ENCODE data around the gene CASP8.
A peak's percentile ranks its signal among the peaks of the same experiment; 100 is the strongest.

The CASP8 gene

DNA sequence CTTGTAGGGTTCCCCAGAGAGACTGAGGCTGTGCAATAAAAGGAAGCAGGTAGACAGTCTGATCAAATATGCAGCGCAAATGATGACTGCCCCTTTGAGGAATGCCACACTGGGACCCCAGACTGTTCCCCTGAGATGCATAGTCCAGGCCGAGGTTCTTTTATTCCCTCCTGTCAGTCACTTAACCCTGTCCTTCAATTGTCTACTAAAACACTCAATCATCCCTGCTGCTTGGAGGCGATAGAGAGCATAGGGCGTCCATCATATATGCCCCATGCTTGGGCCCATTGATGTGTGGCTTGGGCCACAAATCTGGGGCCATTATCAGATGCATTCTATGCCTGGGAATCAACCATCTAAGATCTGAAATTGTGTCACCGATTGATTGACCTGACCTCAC, 15.5 kb upstream of the CASP8 start:
- DNase-seq, result no peak

DNA sequence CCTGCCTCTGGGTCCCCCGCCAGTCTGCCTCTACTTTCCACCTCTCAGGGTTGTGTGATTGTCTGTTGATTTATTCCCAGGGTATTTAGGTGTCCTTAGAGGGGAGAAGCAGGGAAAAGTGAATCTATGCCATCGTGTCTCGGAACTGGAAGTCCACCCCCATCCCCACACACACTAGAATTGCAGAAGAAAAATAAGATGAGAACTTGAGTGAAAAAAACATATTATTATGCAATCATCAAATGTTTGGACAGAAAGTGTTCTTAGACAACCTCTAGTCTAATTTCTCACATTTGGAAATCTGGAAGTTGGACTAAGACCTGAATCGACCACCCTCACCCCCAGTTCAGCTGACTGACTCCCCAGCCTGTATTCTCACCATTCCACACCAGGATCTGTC, 14.1 kb upstream of the CASP8 start:
- no peak for DNase-seq

DNA sequence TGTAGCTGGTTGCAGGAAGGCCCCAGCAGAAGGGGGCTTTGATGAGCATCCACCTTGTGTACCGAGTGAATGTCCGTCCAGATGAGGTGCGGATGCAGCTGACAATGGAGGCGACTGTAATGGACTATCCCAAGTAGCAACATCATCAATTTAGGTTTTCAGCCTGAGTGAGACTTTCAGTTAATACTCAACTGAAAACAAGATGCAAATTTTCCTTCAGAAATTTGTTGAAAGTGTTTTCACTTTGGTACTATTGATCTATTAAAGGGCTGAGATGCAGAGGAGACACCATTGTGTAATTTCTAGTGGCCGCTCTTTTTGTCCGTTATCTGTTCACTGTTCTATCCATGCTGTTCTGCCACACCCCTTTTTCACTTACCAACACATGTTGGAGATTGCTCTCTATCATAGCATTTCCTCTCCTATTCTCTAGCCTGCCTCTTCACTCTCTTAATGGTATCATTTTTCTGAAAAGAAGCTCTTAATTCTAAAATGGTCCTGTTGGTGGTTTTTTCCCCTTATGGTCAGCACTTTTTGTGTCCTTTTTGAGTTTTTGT, 12.0 kb upstream of the CASP8 start:
- DNase-seq, result no peak

DNA sequence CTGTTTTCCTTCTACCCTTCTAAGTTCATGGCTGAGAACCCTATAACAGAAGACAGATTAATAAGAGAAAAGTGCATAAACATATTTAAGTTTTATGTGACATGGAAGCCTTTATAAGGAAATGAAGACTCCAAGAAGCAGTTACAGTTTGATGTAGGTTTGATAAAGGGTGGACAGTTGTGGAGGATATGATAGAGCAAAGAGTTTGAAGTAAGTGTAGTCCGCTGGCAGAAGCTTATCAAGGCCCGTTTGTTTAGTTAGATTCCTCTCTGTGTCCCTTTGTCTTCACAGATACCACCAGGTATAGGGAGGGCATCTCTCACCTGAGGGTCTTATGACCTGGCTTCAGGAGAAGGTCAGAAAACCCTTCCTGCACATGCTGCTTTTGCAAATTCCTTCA, 10.4 kb upstream of the CASP8 start:
- no peak for DNase-seq

DNA sequence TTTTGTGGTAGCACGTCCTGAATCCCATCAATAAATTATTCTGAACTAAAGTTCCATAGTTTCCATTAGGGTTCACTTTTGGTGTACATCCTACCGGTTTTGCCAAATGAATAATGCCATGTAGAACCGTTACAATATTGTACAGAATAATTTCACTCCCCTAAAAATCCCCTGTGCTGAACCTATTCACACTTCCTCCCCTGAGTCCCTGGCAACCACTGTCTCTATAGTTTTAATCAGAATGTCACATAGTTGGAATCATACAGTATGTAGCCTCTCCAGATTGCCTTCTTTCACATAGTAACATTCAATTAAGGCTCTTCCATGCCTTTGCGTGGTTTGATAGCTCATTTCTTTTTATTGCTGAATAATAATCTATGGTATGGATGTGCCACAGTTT, 9.6 kb upstream of the CASP8 start:
- DNase-seq, result no peak

DNA sequence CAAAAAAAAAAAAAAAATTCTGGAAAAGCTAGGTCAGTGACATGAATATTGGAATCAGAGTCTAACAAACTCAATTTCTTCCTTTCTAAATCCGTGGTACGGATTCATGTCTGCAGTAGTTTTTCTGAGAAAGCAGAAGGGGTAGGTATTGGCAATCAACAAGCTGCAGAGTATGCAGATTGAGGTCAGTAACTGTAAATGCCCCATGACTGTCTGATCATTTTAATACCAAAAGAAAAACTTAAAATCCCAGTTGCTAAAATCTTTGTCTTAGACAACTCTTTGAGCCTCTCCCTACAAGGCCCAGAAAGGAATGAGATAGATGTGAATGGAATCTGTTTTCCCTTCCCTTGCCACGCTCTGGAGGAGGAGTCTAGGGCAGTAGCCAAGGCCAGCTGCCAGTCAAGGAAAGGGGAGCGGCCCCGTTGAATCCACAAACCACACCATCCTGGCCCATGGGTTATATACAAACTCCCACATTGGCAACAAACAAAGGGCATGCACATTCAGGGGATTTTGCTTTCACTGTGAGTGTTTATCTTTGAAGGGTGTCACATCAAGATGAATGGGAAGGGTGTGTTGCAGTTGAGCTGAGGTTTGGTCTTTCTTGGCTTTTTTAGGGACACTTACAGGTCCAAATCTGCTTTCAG, 6.1 kb upstream of the CASP8 start:
- no peak for DNase-seq

DNA sequence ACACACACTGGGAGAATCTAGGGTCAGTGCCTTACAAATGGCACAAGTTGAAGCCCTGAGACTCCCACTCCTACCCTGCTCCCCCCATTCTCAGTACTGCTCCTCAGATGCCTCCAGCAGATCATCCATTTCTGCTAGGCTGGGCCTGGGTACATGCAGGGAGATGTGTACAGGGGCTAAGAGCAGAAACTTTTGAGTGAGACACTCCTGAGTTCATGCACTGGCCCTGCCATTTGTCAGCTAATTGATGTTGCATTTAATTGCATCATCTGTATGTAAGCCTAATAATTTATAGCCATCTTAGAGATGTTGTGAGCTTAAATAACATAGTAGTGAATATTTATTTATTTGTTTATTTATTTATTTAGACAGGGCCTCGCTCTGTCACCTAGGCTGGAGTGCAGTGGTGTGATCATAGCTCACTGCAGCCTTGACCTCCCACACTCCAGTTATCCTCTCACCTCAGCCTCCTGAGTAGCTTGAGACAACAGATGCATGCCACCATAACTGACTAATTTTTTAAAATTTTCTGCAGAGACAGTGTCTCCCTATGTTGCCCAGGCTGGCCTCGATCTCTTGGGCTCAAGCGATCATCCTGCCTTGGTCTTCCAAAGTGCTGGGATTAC, 4.8 kb upstream of the CASP8 start:
- DNase-seq, result no peak

DNA sequence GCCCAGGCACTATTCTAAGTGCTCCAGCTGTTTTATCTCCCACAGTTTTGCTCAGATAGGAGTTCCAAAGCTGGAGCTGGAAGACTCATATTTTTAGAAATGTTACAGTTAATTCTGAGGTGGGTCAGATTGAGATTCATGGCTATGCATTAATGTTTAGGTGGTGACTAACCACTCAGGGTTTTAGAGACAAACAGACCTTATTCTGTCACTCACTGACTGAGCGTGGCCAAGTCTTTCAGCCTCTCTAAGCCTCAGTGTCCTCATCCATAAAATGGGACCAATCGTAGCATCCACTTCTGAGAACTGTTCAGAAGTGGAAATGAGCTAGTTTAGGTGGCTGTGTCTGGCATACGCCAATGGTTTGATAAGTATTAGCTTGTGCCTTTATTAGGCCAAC, 4.3 kb upstream of the CASP8 start:
- no peak for DNase-seq

DNA sequence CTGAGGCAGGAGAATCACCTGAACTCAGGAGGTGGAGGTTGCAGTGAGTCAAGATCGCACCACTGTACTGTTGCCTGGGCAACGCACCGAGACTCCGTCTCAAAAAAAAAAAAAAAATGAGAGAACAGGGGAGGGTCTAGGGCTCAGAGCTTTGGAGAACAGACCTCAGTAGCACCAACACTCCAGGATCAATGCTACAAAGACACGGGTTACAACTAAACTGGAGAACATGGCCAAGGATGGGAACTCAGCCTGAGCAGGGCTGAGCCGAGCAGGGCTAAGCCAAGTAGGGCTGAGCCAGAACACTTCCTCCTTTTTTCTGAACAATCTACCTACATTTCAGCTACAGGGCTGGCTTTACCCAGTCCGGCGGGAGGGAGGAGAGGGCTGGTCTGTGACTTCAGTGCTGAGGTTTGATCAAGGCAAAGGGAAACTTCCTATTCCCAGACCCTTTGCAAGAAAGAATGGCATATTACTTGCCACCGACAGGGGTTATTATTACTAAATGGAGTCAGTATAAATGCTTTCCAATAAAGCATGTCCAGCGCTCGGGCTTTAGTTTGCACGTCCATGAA, 2.9 kb upstream of the CASP8 start:
- no peak for DNase-seq

DNA sequence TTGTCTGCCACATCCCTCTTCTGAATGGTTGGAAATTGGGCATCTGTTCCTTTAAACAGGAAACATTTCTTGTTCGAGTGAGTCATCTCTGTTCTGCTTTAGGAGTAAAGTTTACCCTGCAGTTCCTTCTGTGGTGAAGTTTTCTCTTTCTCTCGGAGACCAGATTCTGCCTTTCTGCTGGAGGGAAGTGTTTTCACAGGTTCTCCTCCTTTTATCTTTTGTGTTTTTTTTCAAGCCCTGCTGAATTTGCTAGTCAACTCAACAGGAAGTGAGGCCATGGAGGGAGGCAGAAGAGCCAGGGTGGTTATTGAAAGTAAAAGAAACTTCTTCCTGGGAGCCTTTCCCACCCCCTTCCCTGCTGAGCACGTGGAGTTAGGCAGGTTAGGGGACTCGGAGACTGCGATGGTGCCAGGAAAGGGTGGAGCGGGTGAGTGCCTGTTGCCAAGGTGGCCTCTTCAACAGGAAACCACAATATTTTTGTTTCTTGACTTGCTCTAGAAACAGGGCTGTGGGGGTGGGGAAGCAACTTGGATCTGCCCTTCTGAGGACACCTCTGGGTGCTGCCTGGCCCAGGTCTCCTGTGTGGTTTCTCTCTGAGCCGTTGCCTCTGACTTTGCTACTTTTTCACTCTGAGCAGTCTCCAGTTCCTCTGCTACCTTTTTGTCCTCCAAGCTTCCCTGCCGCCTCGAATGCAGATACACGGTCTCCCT, 2.2 kb upstream of the CASP8 start:
- DNase-seq, result peak; percentile 7

DNA sequence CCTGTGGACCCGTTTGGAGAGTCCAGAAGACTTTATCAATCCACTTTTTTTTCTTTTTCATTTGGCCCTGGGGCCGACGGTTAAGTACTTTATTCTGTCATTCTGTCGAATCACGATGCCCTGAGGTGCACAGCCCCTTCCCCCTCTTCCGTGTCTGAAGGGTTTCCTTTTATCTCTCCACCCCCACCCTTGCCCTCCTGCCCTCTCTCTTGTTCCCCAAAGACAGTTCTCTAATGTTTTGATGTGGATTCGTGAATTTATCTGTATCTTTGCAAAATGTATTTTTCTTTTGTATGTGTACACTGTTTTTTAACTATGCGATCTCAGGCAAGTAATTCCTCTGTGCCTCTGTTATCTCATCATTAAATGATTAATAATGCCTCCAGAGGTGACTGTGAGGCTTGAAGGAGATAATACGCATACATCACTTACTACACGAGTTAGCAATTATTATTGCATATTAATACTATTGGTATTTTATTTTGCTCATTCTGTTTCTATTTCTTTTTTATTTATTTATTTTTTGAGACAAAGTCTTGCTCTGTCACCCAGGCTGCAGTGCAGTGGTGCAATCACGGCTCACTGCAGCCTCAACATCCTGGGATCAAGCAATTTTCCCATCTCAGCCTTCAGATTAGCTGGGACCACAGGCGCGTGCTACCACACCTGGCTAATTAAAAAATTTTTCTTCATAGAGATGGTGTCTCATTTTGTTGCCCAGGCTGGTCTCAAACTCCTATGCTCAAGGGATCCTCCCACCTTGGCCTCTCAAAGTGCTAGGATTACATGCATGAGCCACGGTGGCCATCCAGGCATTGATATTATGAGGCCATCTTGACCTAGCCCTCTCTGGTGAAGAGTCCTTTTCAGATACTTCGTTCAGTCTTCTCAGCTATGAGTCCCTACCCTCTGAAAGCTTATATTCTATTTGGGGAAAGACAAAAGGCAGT, 1.4 kb upstream of the CASP8 start:
- DNase-seq, result no peak

DNA sequence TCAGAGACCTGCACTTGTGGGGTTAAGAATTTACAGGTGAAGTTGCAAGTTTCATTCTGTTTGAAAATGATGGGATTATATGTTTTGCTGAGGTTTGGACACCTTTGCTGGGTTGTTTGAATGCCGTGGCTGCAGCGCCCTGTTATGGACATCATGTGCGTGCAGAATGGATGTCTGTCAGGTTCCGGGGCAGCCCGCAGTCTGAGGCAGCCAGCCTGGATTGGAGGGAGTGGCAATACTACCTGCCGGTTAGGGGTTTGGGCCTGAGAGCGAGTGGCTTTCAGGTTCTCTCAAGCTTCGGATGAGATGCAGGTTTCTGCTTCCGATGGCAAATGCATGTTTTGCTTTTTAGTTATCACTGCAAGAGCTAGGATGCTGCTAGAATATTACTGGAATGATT, 1.1 kb downstream of the CASP8 start:
- no peak for DNase-seq

DNA sequence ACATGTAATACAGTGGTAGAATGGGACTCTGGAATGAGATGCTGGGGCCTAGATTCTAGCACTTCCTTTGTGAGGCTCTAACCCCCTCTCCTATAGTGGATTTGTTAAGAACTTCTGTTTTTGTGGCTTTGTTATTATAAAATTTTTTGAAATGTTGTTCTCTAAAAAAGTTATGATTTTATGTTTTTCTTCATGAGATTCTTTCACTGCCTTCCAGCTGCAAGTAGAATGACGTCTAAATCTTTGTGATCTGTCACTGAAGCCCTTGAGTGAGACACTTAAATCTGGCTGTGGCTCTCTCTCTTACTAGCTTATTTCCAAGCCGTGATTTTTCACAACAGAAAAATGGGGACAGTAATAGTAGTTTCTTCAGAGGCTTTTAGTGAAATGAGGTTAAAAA, 1.6 kb downstream of the CASP8 start:
- no peak for DNase-seq

DNA sequence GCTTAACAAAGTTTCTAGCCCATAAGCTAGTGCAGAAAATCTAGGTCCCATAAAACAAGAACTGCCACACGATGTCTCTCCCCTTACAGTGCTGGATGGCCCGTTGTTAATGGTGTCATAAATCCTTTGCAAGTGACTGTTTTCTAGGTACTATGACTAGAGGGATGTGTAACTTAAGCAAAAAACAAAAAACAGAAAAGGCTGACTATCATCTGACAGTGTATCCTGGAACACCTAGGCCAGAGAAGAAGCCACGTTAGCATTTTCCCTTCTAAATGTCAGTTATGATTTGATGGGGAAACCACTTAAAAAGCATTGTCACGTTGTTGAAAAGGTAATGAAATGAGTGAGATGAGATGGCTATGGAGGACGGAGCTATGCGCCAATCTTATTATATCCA, 2.4 kb downstream of the CASP8 start:
- no peak for DNase-seq

DNA sequence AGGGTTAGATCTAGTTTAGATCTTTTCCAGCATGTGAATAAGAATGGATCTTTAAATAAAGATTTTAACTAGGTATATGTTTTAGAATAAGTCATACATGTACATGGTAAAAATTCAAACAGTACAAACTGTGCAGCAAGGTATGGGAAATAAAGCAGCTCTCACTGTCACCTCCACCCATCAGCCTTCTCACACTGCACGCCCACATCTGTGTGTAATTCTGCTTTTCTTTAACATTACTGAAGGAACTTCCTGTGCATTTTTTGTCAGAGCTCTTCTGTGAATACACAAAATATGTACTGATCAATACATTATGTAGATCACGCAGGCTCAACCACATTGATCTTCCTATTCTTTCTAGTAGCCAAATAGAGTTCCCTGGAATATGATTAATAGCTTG, 3.4 kb downstream of the CASP8 start:
- no peak for DNase-seq

DNA sequence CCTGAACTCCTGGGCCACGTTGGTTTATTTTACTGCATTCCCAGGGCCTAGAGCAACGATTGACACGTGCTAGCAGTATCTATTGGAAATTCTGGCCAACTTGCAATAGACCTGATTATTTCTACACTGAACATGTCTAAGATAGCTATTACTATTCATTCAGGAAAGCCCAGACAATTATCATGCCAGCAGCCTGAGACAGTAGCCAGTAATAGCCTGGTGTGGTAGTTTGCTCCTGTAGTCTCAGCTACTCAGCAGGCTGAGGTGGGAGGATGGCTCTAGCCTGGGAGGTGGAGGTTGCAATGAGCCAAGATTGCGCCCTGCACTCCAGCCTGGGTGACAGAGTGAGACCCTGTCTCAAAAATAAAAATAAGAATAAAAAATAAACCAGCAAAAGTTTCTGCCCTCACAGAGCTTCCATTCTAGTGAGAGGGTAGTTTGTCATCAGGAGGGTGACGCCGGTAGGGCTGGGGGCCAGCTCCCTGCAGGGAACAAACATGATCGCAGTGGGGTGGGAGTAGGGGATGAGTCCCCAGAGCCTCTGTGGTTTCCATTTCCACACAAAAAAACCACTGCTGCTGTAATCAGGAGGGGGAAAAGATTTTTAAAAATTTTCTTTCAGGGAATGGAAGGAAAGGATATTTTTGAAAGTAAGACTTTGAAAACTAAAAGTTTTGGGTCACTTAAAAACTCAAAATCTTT, 4.3 kb downstream of the CASP8 start:
- DNase-seq, result no peak

DNA sequence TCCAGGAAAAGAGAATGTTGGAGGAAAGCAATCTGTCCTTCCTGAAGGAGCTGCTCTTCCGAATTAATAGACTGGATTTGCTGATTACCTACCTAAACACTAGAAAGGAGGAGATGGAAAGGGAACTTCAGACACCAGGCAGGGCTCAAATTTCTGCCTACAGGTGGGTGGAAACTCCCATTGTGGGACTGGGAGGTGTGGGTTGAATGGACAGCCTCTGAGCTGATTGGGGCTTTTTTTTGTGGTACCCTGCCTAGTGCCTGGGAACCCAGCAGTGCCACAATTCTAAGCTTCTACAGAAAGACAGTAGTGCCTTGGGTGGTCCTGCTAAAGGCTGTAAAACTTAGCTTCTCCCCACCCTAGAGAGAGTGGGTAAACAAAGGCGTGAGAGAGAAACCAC, 6.3 kb downstream of the CASP8 start:
- DNase-seq, result no peak

DNA sequence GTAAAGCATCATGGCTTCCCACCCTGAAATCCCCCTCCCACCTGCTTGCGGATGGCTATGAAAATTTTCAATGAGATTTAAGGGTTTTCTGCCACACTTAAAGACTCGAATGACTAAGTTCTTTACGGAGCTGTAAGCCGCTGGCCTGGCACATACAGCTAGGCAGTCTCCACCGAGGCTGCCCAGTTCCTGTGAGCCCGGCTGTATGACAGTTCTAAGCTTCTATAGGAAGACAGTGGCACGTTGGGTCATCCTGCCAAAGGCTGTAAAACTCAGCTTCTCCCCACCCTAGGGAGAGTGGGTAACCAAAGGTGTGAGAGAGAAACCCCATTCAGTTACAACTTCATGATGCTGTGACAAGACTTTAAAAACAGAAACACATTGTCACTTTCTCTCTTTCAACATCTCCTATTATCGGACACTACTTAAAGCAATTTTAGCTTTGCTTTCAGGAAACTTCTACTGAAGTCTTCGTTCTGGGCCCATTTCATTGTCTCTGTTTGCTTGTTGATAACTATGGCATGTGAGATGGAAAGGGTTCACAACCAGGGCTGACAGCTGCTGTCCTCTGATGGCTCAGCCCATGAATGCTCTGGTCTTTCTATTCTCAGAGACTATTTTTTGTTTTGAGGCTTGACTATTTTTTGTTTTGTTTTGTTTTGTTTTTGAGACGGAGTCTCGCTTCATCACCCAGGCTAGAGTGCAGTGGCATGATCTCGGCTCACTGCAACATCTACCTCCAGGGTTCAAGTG, 7.1 kb downstream of the CASP8 start:
- no peak for DNase-seq

DNA sequence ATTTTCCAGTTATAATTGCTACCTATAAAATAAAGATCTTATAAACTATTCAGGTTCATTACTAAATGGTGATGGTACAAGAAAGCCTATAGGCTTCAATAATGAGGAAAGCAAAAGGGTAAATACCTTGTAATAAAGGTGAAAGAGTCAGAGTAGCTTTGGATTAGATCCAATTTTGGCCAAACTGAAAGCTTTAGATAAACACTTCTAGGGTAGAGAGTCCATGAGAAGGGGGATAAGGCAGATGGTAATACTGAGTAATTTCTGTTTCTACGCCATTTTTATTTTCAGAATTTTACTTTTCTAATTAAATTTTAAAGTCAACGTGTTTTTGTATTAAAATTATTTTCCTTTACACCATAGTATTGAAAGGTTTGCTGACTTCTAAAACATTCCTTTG, 9.4 kb downstream of the CASP8 start:
- DNase-seq, result no peak

DNA sequence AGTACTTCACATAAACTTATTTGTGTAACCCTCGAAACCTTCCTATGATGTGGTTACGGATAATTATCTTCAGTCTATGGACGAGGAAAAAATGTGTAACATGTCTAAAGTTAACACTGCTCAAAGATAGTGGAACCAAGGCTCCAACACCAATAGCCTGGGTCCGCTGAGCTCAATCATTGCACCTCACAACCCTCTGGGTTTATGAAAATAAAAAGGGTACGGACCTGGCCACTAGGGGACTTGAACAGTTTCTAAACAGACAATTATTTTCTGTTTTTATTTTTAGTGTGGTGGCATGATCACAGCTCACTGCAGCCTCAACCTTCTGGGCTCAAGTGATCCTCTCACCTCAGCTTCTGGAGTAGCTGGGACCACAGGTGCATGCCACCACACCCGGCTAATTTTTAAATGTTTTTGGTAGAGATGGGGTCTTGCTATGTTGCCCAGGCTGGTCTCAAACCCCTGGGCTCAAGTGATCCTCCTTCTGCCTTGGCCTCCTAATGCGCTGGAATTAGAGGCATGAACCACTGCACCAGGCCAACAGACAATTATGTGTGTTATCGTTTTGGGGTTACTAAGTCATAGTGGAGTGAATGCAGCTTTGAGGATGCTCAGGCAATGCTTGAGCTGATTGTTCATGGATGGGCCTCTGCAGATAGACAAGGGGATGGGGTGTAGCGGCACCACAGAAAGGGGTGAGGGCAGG, 10.1 kb downstream of the CASP8 start:
- DNase-seq, result no peak

DNA sequence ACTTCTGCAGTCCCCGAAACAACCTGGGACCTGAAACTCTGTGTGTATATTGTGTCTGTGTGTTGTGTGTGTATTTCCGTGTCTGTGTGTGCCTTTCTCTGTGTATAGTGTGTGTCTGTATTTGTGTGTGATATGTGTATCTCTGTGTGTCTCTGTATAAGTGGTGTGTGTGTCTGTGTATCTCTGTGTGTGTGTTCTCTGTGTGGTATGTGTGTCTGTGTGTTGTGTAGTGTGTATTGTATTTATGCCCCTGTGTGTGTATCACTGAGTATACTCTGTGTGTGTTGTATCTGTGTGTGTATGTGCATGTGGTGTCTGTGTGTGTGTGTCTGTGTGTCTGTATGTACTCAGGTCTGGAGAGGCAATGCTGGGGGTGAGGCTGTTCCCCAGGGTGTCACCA, 11.6 kb downstream of the CASP8 start:
- no peak for DNase-seq
